Measurements from ENCODE around the gene CCNQ. TPM values are rescaled to one million over a fixed set of nuclear protein-coding genes. Genes with fewer than 3 reads are reported as not detected.

The CCNQ gene
- total RNA-seq, 1 donor from 2014 or later = 24.4 TPM

- Mint-ChIP-seq H3K9me3 (no peaks in the 10 kb centered on the region), H3K36me3 (ENCODE audit: low read depth) (no peaks in the 10 kb centered on the region), H3K4me3 (no peak overlapping the region), H3K4me1 (no peaks in the 10 kb centered on the region), H3K27ac (ENCODE audit: unreplicated experiment) (no peak overlapping the region), H3K27me3 (ENCODE audit: low read depth) (peaks cover 4% of the 10 kb centered on the region)
- DNase-seq (ENCODE audit: low read depth, low spot score) = no peak
- TF ChIP-seq, protein P1, sequence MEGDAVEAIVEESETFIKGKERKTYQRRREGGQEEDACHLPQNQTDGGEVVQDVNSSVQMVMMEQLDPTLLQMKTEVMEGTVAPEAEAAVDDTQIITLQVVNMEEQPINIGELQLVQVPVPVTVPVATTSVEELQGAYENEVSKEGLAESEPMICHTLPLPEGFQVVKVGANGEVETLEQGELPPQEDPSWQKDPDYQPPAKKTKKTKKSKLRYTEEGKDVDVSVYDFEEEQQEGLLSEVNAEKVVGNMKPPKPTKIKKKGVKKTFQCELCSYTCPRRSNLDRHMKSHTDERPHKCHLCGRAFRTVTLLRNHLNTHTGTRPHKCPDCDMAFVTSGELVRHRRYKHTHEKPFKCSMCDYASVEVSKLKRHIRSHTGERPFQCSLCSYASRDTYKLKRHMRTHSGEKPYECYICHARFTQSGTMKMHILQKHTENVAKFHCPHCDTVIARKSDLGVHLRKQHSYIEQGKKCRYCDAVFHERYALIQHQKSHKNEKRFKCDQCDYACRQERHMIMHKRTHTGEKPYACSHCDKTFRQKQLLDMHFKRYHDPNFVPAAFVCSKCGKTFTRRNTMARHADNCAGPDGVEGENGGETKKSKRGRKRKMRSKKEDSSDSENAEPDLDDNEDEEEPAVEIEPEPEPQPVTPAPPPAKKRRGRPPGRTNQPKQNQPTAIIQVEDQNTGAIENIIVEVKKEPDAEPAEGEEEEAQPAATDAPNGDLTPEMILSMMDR (conservative IDR thresholded peaks at IDR 0.05) = no peak
Measured at GRCh38 chrX:153623310-153624029, 24.5 kb upstream of the CCNQ start.

DNA sequence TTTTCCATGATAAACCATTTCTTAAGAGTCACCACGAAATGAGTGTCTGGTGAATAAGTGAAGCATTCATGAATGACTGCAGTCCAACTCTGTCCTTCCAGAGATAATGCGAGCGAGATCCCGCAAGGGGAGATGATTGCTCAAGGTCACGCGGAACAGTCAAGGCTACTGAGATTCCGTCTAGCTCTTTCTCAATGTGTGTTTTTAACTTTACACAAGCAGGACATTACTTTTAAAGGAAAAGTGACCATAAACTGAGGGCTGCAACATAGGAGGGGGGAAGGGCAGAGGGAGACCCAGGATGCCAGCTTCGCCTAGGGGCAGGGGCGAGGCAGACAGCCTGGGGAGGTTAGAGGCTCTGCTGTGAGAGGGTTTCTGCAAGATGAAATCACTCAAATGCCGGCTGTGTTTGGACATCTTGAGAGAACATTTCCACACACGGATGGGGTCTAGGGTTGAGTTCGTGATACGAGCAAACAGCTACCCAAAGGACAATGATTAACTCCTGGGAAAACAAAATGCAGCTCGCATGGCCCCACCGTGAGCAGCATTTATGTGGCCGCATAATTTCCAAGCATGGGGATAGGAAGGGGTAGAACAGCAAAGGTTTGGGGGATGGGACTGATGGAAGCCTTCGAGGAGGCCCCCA is 23.8 kb upstream of the CCNQ start:
- Mint-ChIP-seq H3K4me1 (no peaks in the 10 kb centered on the region), H3K36me3 (ENCODE audit: low read depth) (no peaks in the 10 kb centered on the region), H3K27me3 (ENCODE audit: low read depth) (peaks cover 11% of the 10 kb centered on the region), H3K9me3 (no peaks in the 10 kb centered on the region), H3K27ac (ENCODE audit: unreplicated experiment) (no peak overlapping the region), H3K4me3 (no peak overlapping the region)
- DNase-seq (ENCODE audit: low read depth, low spot score) = no peak
- TF ChIP-seq, protein P1 (conservative IDR thresholded peaks at IDR 0.05) = no peak

GRCh38 chrX:153621949-153622598 is 23.1 kb upstream of the CCNQ start:
- DNase-seq (ENCODE audit: low read depth, low spot score) = no peak
- Mint-ChIP-seq H3K36me3 (ENCODE audit: low read depth) (no peaks in the 10 kb centered on the region), H3K9me3 (no peaks in the 10 kb centered on the region), H3K27ac (ENCODE audit: unreplicated experiment) (no peak overlapping the region), H3K4me1 (no peaks in the 10 kb centered on the region), H3K4me3 (no peak overlapping the region), H3K27me3 (ENCODE audit: low read depth) (peaks cover 18% of the 10 kb centered on the region)
- TF ChIP-seq, protein P1 (conservative IDR thresholded peaks at IDR 0.05) = no peak

DNA sequence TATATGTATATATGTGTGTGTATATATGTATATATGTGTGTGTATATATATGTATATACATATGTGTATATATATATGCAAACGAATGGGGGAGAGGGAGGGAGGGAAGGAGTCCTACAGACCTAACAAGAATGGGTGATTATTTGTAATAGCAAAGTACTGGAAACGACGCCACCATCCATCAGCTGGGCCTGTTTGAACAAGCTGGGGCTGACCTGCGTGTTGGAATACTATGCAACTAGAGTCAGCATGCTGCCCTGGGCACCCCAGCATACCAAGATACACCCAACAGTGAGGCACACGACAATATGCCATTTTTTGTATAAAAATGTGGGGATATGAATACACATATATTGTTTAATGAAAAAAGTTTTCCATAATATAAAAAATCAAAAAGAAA is 21.6 kb upstream of the CCNQ start:
- H3K27me3 Mint-ChIP-seq (ENCODE audit: low read depth) = peaks cover 32% of the 10 kb centered on the region
- H3K27ac Mint-ChIP-seq (ENCODE audit: unreplicated experiment) = no peak overlapping the region
- no peaks in the 10 kb centered on the region for H3K36me3 Mint-ChIP-seq (ENCODE audit: low read depth)
- no peaks in the 10 kb centered on the region for H3K9me3 Mint-ChIP-seq
- no peaks in the 10 kb centered on the region for H3K4me1 Mint-ChIP-seq
- H3K4me3 Mint-ChIP-seq = no peak overlapping the region
- TF ChIP-seq, protein P1 (conservative IDR thresholded peaks at IDR 0.05) = no peak
- no peak for DNase-seq (ENCODE audit: low read depth, low spot score)

DNA sequence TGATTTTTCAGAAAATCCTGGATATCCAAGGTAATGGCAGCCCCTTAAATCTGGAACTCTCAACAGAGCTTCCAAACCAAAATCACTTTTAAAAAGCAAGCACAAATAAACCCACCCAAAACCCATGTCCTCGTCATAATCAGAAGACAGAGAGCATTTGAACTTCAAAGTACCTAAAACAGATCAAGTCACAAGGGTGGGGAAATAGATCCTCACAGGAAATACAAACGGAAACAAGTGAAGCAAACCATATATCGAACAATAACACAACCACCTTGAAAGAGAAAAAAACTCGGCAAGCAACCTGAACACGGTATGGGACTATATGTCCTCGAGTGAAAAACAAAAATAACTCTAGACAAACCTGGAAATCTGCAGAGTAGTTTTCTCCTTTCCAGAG is 15.9 kb upstream of the CCNQ start:
- TF ChIP-seq, protein P1 (conservative IDR thresholded peaks at IDR 0.05) = no peak
- no peaks in the 10 kb centered on the region for H3K9me3 Mint-ChIP-seq
- no peaks in the 10 kb centered on the region for H3K36me3 Mint-ChIP-seq (ENCODE audit: low read depth)
- no peak for DNase-seq (ENCODE audit: low read depth, low spot score)
- H3K4me1 Mint-ChIP-seq = no peaks in the 10 kb centered on the region
- no peak overlapping the region for H3K4me3 Mint-ChIP-seq
- H3K27ac Mint-ChIP-seq (ENCODE audit: unreplicated experiment) = no peak overlapping the region
- peaks cover 53% of the 10 kb centered on the region for H3K27me3 Mint-ChIP-seq (ENCODE audit: low read depth)
